DMS79 (cell line): ENCODE measurements around the gene RNF212B.

Experiments used
- DNase-seq: peaks from one replicate; lab custom pipeline; 2025; lab: John Stamatoyannopoulos, UW

The RNF212B gene

GRCh38 chr14:23296012-23296777 lies 58.5 kb downstream of the RNF212B start:
- no peak for DNase-seq

- no peak for DNase-seq
Measured at GRCh38 chr14:23297096-23297495, 59.4 kb downstream of the RNF212B start.

GRCh38 chr14:23297611-23298277 lies 60.0 kb downstream of the RNF212B start:
- no peak for DNase-seq

- DNase-seq: peak; percentile 30
Measured at GRCh38 chr14:23299211-23299957, 61.6 kb downstream of the RNF212B start.

- DNase-seq: no peak
Measured at GRCh38 chr14:23299986-23300686, 62.4 kb downstream of the RNF212B start.

GRCh38 chr14:23300687-23301223 lies 63.0 kb downstream of the RNF212B start:
- peak; percentile 38 for DNase-seq

GRCh38 chr14:23301288-23301968 lies 63.7 kb downstream of the RNF212B start:
- DNase-seq: peak; percentile 98

- no peak for DNase-seq
Measured at GRCh38 chr14:23301969-23302289, 64.2 kb downstream of the RNF212B start.

- DNase-seq: peak; percentile 65
Measured at GRCh38 chr14:23302290-23303225, 64.8 kb downstream of the RNF212B start, which contains the start of gene PPP1R3E. TSS of gene PPP1R3E (minus strand) at chr14:23302859. CDS start at chr14:23302576, 283 bp downstream.

- peak; percentile 90 for DNase-seq
Measured at GRCh38 chr14:23306412-23307145, 68.8 kb downstream of the RNF212B start, which contains the start of gene BCL2L2. TSS of gene BCL2L2 (plus strand) at chr14:23306833. CDS start at chr14:23307768, 935 bp downstream.

- DNase-seq: no peak
Measured at GRCh38 chr14:23307146-23307530, 69.4 kb downstream of the RNF212B start.

- DNase-seq: no peak
Measured at GRCh38 chr14:23307687-23308644, 70.2 kb downstream of the RNF212B start.

GRCh38 chr14:23308721-23309445 lies 71.1 kb downstream of the RNF212B start:
- DNase-seq: no peak

- no peak for DNase-seq
Measured at GRCh38 chr14:23310546-23310945, 72.8 kb downstream of the RNF212B start.

GRCh38 chr14:23316300-23316699 lies 78.6 kb downstream of the RNF212B start:
- DNase-seq: no peak

GRCh38 chr14:23319746-23320583 lies 82.2 kb downstream of the RNF212B start:
- DNase-seq: no peak
